Neural progenitor cell (in vitro differentiated cells): Measurements from ENCODE around the gene LAMA1. TPM values are rescaled to one million over a fixed set of nuclear protein-coding genes. Genes with fewer than 3 reads are reported as not detected.

Experiments
- DNase-seq: peaks from one replicate; pipeline ENCODE4 v3.0.0-alpha.2; 2016; ENCODE audit warnings: low spot score
- H2AFZ ChIP-seq: fragments of 200-600 bp; sonication (generic); replicated peaks from 2 replicates; pipeline ENCODE4 v1.6.1; 2016; ENCODE audit warnings: antibody characterized with exemption
- H3F3A ChIP-seq: fragments of 200-600 bp; sonication (generic); 2 replicates; pipeline ENCODE4 v1.6.1; 2016; ENCODE audit warnings: antibody characterized with exemption, low read depth
- H3K27ac ChIP-seq: fragments of 200-600 bp; sonication (generic); 2 replicates; pipeline ENCODE4 v1.5.1; 2016; ENCODE audit warnings: mild to moderate bottlenecking
- H3K27me3 ChIP-seq: fragments of 200-600 bp; sonication (generic); 2 replicates; pipeline ENCODE4 v1.6.1; 2016; ENCODE audit warnings: mild to moderate bottlenecking, moderate library complexity
- H3K36me3 ChIP-seq: fragments of 200-600 bp; sonication (generic); 2 replicates; pipeline ENCODE4 v1.5.1; 2016
- H3K4me1 ChIP-seq: fragments of 200-600 bp; sonication (generic); 2 replicates; pipeline ENCODE4 v1.6.1; 2016; ENCODE audit warnings: mixed run types
- H3K4me2 ChIP-seq: fragments of 200-600 bp; sonication (generic); 2 replicates; pipeline ENCODE4 v1.6.1; 2016
- H3K4me3 ChIP-seq: fragments of 200-600 bp; sonication (generic); 2 replicates; pipeline ENCODE4 v1.5.1; 2016
- H3K79me2 ChIP-seq: fragments of 200-600 bp; sonication (generic); 2 replicates; pipeline ENCODE4 v1.6.1; 2016; ENCODE audit warnings: low read depth
- H3K9ac ChIP-seq: fragments of 200-600 bp; sonication (generic); 2 replicates; pipeline ENCODE4 v1.6.1; 2016
- H3K9me3 ChIP-seq: fragments of 200-600 bp; sonication (generic); 2 replicates; pipeline ENCODE4 v1.5.1; 2016; ENCODE audit warnings: low read depth
- H4K20me1 ChIP-seq: fragments of 200-600 bp; sonication (generic); 2 replicates; pipeline ENCODE4 v1.6.1; 2016; ENCODE audit warnings: low read depth
- H3K27ac Mint-ChIP-seq: 3 replicates; pipeline ENCODE4 v1.8.0; 2021; ENCODE audit warnings: mixed read lengths
- H3K27me3 Mint-ChIP-seq: 2 replicates; pipeline ENCODE4 v1.8.0; 2022; ENCODE audit warnings: low read depth, mild to moderate bottlenecking, inconsistent platforms, moderate library complexity, mixed read lengths; ENCODE audit not compliant: insufficient read depth
- H3K36me3 Mint-ChIP-seq: 3 replicates; pipeline ENCODE4 v1.8.0; 2021; ENCODE audit warnings: mixed read lengths
- H3K4me1 Mint-ChIP-seq: 3 replicates; pipeline ENCODE4 v1.8.0; 2021; ENCODE audit warnings: mixed read lengths
- H3K4me3 Mint-ChIP-seq: 3 replicates; pipeline ENCODE4 v1.8.0; 2021; ENCODE audit warnings: mild to moderate bottlenecking, moderate library complexity, mixed read lengths
- H3K9me3 Mint-ChIP-seq: 3 replicates; pipeline ENCODE4 v1.8.0; 2020; ENCODE audit warnings: mixed read lengths
- CTCF ChIP-seq: fragments of 200-600 bp; sonication (generic); IDR thresholded peaks from 2 replicates; pipeline ENCODE4 v1.5.1; 2017; ENCODE audit warnings: antibody characterized with exemption, mild to moderate bottlenecking
- EZH2 ChIP-seq: fragments of 200-600 bp; sonication (generic); IDR thresholded peaks from 2 replicates; pipeline ENCODE4 v1.6.1; 2017; ENCODE audit warnings: antibody characterized with exemption, mild to moderate bottlenecking, moderate library complexity
- EZH2phosphoT487 ChIP-seq: fragments of 200-600 bp; sonication (generic); IDR thresholded peaks from 2 replicates; pipeline ENCODE4 v1.6.1; 2017; ENCODE audit warnings: antibody characterized with exemption
- total RNA-seq: library from RNA; depleted of rRNA; stranded (reverse); fragments of >200 nt; gene quantifications from 2 replicates; pipeline ENCODE4 v1.2.3, GENCODE V29; 2015; ENCODE audit warnings: low replicate concordance

Gene LAMA1
- total RNA-seq, 1 donor from 2014 or later: 80.3 TPM

- no peaks in the 10 kb centered on the region for H3K79me2 ChIP-seq
- DNase-seq: no peak
- no peaks in the 10 kb centered on the region for H3K27me3 ChIP-seq
- no peak overlapping the region for H3K27ac Mint-ChIP-seq
- peaks cover 45% of the 10 kb centered on the region for H3K36me3 Mint-ChIP-seq
- H3K4me3 Mint-ChIP-seq: no peak overlapping the region
- no peaks in the 10 kb centered on the region for H3K4me1 ChIP-seq
- no peak overlapping the region for H3K9ac ChIP-seq
- H3F3A ChIP-seq: peaks cover 10% of the 10 kb centered on the region
- TF ChIP-seq CTCF (no peak), EZH2phosphoT487 (no peak), EZH2 (no peak)
- no peak overlapping the region for H3K4me3 ChIP-seq
- H3K9me3 ChIP-seq: no peaks in the 10 kb centered on the region
- no peaks in the 10 kb centered on the region for H3K36me3 ChIP-seq
- peaks cover 4% of the 10 kb centered on the region for H3K4me1 Mint-ChIP-seq
- H3K27me3 Mint-ChIP-seq: no peaks in the 10 kb centered on the region
- no peak overlapping the region for H3K4me2 ChIP-seq
- peaks cover 6% of the 10 kb centered on the region for H4K20me1 ChIP-seq
- H3K9me3 Mint-ChIP-seq: no peaks in the 10 kb centered on the region
- no peak overlapping the region for H3K27ac ChIP-seq
- H2AFZ ChIP-seq: no peak overlapping the region
Observed at GRCh38 chr18:7034924-7035323, 82.7 kb downstream of the LAMA1 start.

- H3K9me3 Mint-ChIP-seq: no peaks in the 10 kb centered on the region
- Histone ChIP-seq H2AFZ (no peak overlapping the region), H3K9ac (no peak overlapping the region), H3K79me2 (no peaks in the 10 kb centered on the region), H3K36me3 (no peaks in the 10 kb centered on the region), H3F3A (no peaks in the 10 kb centered on the region), H4K20me1 (no peaks in the 10 kb centered on the region), H3K4me3 (no peak overlapping the region), H3K4me2 (no peak overlapping the region), H3K9me3 (no peaks in the 10 kb centered on the region), H3K27me3 (no peaks in the 10 kb centered on the region), H3K4me1 (no peaks in the 10 kb centered on the region), H3K27ac (no peak overlapping the region)
- no peaks in the 10 kb centered on the region for H3K27me3 Mint-ChIP-seq
- DNase-seq: no peak
- TF ChIP-seq EZH2 (no peak), EZH2phosphoT487 (no peak), CTCF (no peak)
- no peak overlapping the region for H3K27ac Mint-ChIP-seq
- H3K4me1 Mint-ChIP-seq: no peaks in the 10 kb centered on the region
- H3K36me3 Mint-ChIP-seq: peaks cover 47% of the 10 kb centered on the region
- H3K4me3 Mint-ChIP-seq: no peak overlapping the region
Observed at GRCh38 chr18:7032537-7032936, 85.1 kb downstream of the LAMA1 start.

- Mint-ChIP-seq H3K27me3 (peaks cover 4% of the 10 kb centered on the region), H3K27ac (no peak overlapping the region), H3K36me3 (peaks cover 58% of the 10 kb centered on the region), H3K9me3 (no peaks in the 10 kb centered on the region), H3K4me1 (no peaks in the 10 kb centered on the region), H3K4me3 (no peak overlapping the region)
- Histone ChIP-seq H2AFZ (no peak overlapping the region), H3K9me3 (no peaks in the 10 kb centered on the region), H3K27ac (no peak overlapping the region), H4K20me1 (peaks cover 4% of the 10 kb centered on the region), H3F3A (no peaks in the 10 kb centered on the region), H3K79me2 (no peaks in the 10 kb centered on the region), H3K36me3 (no peaks in the 10 kb centered on the region), H3K9ac (no peak overlapping the region), H3K27me3 (no peaks in the 10 kb centered on the region), H3K4me2 (no peak overlapping the region), H3K4me3 (no peak overlapping the region), H3K4me1 (no peaks in the 10 kb centered on the region)
- no peak for DNase-seq
- TF ChIP-seq CTCF (no peak), EZH2phosphoT487 (no peak)
Observed at GRCh38 chr18:7028625-7029024, 89.0 kb downstream of the LAMA1 start.

- no peak for DNase-seq
- Histone ChIP-seq H3K4me1 (no peaks in the 10 kb centered on the region), H3F3A (no peaks in the 10 kb centered on the region), H3K27me3 (no peaks in the 10 kb centered on the region), H3K9ac (no peak overlapping the region), H3K4me2 (no peak overlapping the region), H3K36me3 (no peaks in the 10 kb centered on the region), H3K27ac (no peak overlapping the region), H3K9me3 (no peaks in the 10 kb centered on the region), H3K4me3 (no peak overlapping the region), H2AFZ (no peak overlapping the region), H3K79me2 (no peaks in the 10 kb centered on the region), H4K20me1 (peaks cover 4% of the 10 kb centered on the region)
- TF ChIP-seq EZH2 (no peak), EZH2phosphoT487 (no peak), CTCF (no peak)
- Mint-ChIP-seq H3K9me3 (no peaks in the 10 kb centered on the region), H3K4me1 (no peaks in the 10 kb centered on the region), H3K4me3 (no peak overlapping the region), H3K27me3 (peaks cover 6% of the 10 kb centered on the region), H3K27ac (no peak overlapping the region), H3K36me3 (peaks cover 57% of the 10 kb centered on the region)
Observed at GRCh38 chr18:7025194-7025593, 92.4 kb downstream of the LAMA1 start.
